Measurements from ENCODE around the gene GYPA. TPM values are rescaled to one million over a fixed set of nuclear protein-coding genes. Genes with fewer than 3 reads are reported as not detected.
"Not testable (repeated sequence)": the region's sequence is repeated elsewhere in the genome, so short reads cannot be mapped to it uniquely, and the experiment has no call there.

Gene GYPA
- total RNA-seq, 2 donors from 2014 or later = not detected

- ATAC-seq (ENCODE audit: insufficient number of reproducible peaks, low FRiP score, low read depth); DNase-seq (ENCODE audit: low spot score); H3K27ac ChIP-seq; H3K9me3 ChIP-seq; H3K4me1 ChIP-seq (ENCODE audit: control insufficient read depth in 1 of 2, low read depth in 2 of 2); H3K4me3 ChIP-seq; H3K27me3 ChIP-seq (replicated peaks; ENCODE audit: insufficient read depth); H3K36me3 ChIP-seq: not testable (repeated sequence)
Measured at GRCh38 chr4:144060234-144060859, 80.2 kb downstream of the GYPA start.

Other genes starting within 250 kb of the GYPA start
- 1 to 10 TPM in 1 of 2 donors, not detected in 1; 1.1 TPM for gene GYPE, start 235.2 kb downstream of the GYPA start, total RNA-seq
- gene GYPB, start 121.3 kb downstream of the GYPA start, total RNA-seq = not detected